ENCODE data around the gene MPZL2. TPM values are rescaled to one million over a fixed set of nuclear protein-coding genes. Genes with fewer than 3 reads are reported as not detected.

Gene MPZL2
- total RNA-seq, 1 experiment from 2014 or later: 69.9 TPM

- intact Hi-C loops (cut with micrococcal nuclease; ENCODE audit: unreplicated experiment): no loop called here
- TF ChIP-seq CTCF (IDR thresholded peaks at IDR 0.05; ENCODE audit: insufficient read depth in 1 of 2, low read depth in 1 of 2, low read length in 1 of 2, severe bottlenecking in 1 of 2, unreplicated experiment in 1 of 2): no peak
- DNase-seq: no peak
- H3K4me3 Mint-ChIP-seq (ENCODE audit: unreplicated experiment): no peak within 1 kb of the TSS
- CTCF ChIA-PET: no interaction called here
- POLR2A ChIA-PET: no interaction called here
- no peaks in the 10 kb centered on the region for H3K9me3 Mint-ChIP-seq (ENCODE audit: unreplicated experiment)
- BruUV-seq (replicated peaks): no TSS peak
- H3K36me3 Mint-ChIP-seq (ENCODE audit: insufficient read depth, unreplicated experiment): peaks cover 5% of the 10 kb centered on the region
- no peaks in the 10 kb centered on the region for H3K9me3 ChIP-seq
- H3K4me1 Mint-ChIP-seq (ENCODE audit: low read depth, unreplicated experiment): peaks cover 8% of the 10 kb centered on the region
- no peaks in the 10 kb centered on the region for H3K4me1 ChIP-seq
- no peaks in the 10 kb centered on the region for H3K27me3 Mint-ChIP-seq (ENCODE audit: insufficient read depth, unreplicated experiment)
- H3K27ac Mint-ChIP-seq (ENCODE audit: unreplicated experiment): no peak within 1 kb of the TSS
- no peak within 1 kb of the TSS for H3K4me3 ChIP-seq (ENCODE audit: low read depth, low read length)
- H3K27me3 ChIP-seq (replicated peaks; ENCODE audit: control insufficient read depth, insufficient read depth, low read length): no peaks in the 10 kb centered on the region
- H3K36me3 ChIP-seq (ENCODE audit: control insufficient read depth, insufficient read depth, low read length): no peaks in the 10 kb centered on the region; the same call in 1 of the 2 replicates
Observed at GRCh38 chr11:118224511-118225188, 39.4 kb downstream of the MPZL2 start, which contains the start of gene JAML. Gene JAML (minus strand): TSS chr11:118225011. CDS start chr11:118214866, 10,145 bp downstream.

GRCh38 chr11:118223992-118224391, 40.1 kb downstream of the MPZL2 start:
- Mint-ChIP-seq H3K27me3 (ENCODE audit: insufficient read depth, unreplicated experiment) (no peaks in the 10 kb centered on the region), H3K9me3 (ENCODE audit: unreplicated experiment) (no peaks in the 10 kb centered on the region), H3K4me1 (ENCODE audit: low read depth, unreplicated experiment) (peaks cover 8% of the 10 kb centered on the region), H3K36me3 (ENCODE audit: insufficient read depth, unreplicated experiment) (peaks cover under 1% of the 10 kb centered on the region), H3K4me3 (ENCODE audit: unreplicated experiment) (no peak overlapping the region), H3K27ac (ENCODE audit: unreplicated experiment) (no peak overlapping the region)
- ChIA-PET POLR2A (interaction anchor here (0.5 kb wide), 1 partner anchor 240 kb away, joined by 5 read pairs; no protein-coding TSS in a partner anchor), CTCF (no interaction called here)
- TF ChIP-seq CTCF (IDR thresholded peaks at IDR 0.05; ENCODE audit: insufficient read depth in 1 of 2, low read depth in 1 of 2, low read length in 1 of 2, severe bottlenecking in 1 of 2, unreplicated experiment in 1 of 2): no peak
- no peak for DNase-seq
- Histone ChIP-seq H3K9me3 (no peaks in the 10 kb centered on the region), H3K4me3 (ENCODE audit: low read depth, low read length) (no peak overlapping the region), H3K4me1 (no peaks in the 10 kb centered on the region), H3K27me3 (replicated peaks; ENCODE audit: control insufficient read depth, insufficient read depth, low read length) (no peaks in the 10 kb centered on the region), H3K36me3 (ENCODE audit: control insufficient read depth, insufficient read depth, low read length) (no peaks in the 10 kb centered on the region; the same call in 1 of the 2 replicates)
- BruUV-seq (replicated peaks): no TSS peak
- intact Hi-C loops (cut with micrococcal nuclease; ENCODE audit: unreplicated experiment): no loop called here

GRCh38 chr11:118223570-118223969, 40.5 kb downstream of the MPZL2 start:
- Mint-ChIP-seq H3K4me1 (ENCODE audit: low read depth, unreplicated experiment) (peaks cover 8% of the 10 kb centered on the region), H3K9me3 (ENCODE audit: unreplicated experiment) (no peaks in the 10 kb centered on the region), H3K36me3 (ENCODE audit: insufficient read depth, unreplicated experiment) (no peaks in the 10 kb centered on the region), H3K27me3 (ENCODE audit: insufficient read depth, unreplicated experiment) (no peaks in the 10 kb centered on the region), H3K4me3 (ENCODE audit: unreplicated experiment) (no peak overlapping the region), H3K27ac (ENCODE audit: unreplicated experiment) (no peak overlapping the region)
- no peaks in the 10 kb centered on the region for H3K9me3 ChIP-seq
- no peaks in the 10 kb centered on the region; the same call in 1 of the 2 replicates for H3K36me3 ChIP-seq (ENCODE audit: control insufficient read depth, insufficient read depth, low read length)
- H3K4me3 ChIP-seq (ENCODE audit: low read depth, low read length): no peak overlapping the region
- no peak for TF ChIP-seq CTCF (IDR thresholded peaks at IDR 0.05; ENCODE audit: insufficient read depth in 1 of 2, low read depth in 1 of 2, low read length in 1 of 2, severe bottlenecking in 1 of 2, unreplicated experiment in 1 of 2)
- H3K4me1 ChIP-seq: no peaks in the 10 kb centered on the region
- no TSS peak for BruUV-seq (replicated peaks)
- intact Hi-C loops (cut with micrococcal nuclease; ENCODE audit: unreplicated experiment): no loop called here
- H3K27me3 ChIP-seq (replicated peaks; ENCODE audit: control insufficient read depth, insufficient read depth, low read length): no peaks in the 10 kb centered on the region
- CTCF ChIA-PET: no interaction called here
- POLR2A ChIA-PET: interaction anchor here (0.5 kb wide), 1 partner anchor 240 kb away, joined by 5 read pairs; no protein-coding TSS in a partner anchor
- no peak for DNase-seq
